Sigmoid colon (tissue), 4 donors: Measurements from ENCODE around the gene PDCD2L.

ENCODE experiments used
- CTCF ChIP-seq, 4 experiments: fragments of 450-650 bp in 3 of 4; fragments of 200-600 bp in 1 of 4; IDR thresholded peaks; one replicate each; pipeline ENCODE4 v1.5.1; 2016 to 2019; ENCODE audit warnings: antibody characterized with exemption in 4 of 4, mild to moderate bottlenecking in 3 of 4, moderate library complexity in 2 of 4
- POLR2A ChIP-seq, 2 donors: fragments of 450-650 bp; IDR thresholded peaks; one replicate each; pipeline ENCODE4 v1.6.1; 2016; ENCODE audit warnings: antibody characterized with exemption in 2 of 2, mild to moderate bottlenecking in 2 of 2, moderate library complexity in 2 of 2
- POLR2AphosphoS5 ChIP-seq, 4 donors: sonication (generic); formaldehyde crosslinking; IDR thresholded peaks; one replicate each; pipeline ENCODE4 v1.6.1; 2017; ENCODE audit warnings: antibody characterized with exemption in 4 of 4

GRCh38 chr19:34356875-34357274, 47.3 kb upstream of the PDCD2L start:
- no peak for TF ChIP-seq CTCF (IDR thresholded peaks at IDR 0.05)
- TF ChIP-seq POLR2AphosphoS5 (IDR thresholded peaks at IDR 0.05): no peak
- TF ChIP-seq POLR2A (IDR thresholded peaks at IDR 0.05): no peak
